ENCODE results near the gene TMEM120A.
"Not testable (repeated sequence)": the region's sequence is repeated elsewhere in the genome, so short reads cannot be mapped to it uniquely, and the experiment has no call there.

TMEM120A gene

DNA sequence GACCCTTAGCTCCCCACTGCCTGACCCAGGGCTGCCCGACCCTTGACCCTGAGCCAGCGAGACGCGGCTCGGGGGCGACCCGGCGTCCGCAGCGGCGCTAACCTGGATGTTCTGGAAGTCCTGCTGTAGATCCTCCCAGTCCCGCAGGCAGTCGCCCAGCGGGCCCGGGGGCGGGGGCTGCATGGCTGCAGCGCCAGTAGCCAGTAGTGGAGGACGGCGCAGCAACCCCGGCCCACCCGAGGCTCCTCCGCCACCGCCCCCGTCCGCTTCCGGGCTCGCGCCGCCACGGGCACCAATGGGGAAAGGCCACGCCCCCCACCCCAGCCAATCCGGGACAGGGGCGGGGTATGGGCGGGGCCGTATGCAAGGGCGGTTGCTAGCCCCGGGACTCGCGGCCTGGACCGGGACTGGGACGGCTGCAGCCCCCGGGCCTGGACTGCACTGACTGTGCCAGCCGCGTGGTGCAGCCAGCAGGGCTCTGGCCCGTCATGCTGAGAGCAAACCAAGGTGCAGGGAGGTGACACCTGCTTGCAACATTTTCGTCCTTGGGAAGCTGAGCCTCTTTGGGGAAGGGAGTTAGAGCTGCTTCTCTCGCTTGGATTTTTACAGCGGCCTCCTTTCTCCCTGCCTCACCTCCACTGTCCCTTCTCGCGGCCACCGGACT is at the start of gene TMEM120A:
TSS of gene TMEM120A (minus strand) at position 208 of the 664 bp plus-strand sequence. CDS start at position 183, 25 bp downstream.
- peak; percentile 96 for DNase-seq (ENCODE audit: low spot score)

DNA sequence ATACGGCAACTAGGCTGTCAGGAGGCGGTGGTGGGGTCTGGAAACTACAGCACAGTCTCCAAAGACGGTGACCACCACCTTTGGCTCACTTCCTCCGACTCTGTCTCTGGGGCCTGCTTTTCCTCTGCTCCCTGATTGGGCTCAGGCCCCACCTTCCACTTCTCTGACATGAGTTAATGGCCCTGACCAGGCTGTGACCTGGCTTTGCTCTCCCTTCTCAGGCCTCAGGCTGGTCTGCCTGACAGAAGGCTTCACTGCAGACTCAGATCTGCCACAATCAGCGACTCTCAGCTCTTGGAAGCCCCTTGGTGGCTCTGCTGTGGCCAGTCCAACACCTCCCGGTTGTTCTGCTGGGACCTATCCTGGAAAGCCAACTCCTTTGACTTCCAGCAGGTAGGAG is 45.7 kb upstream of the TMEM120A start:
- no peak for DNase-seq (ENCODE audit: low spot score)

GRCh38 chr7:76037310-76037709 is 42.9 kb upstream of the TMEM120A start:
- DNase-seq (ENCODE audit: low spot score), result no peak

- no peak for DNase-seq (ENCODE audit: low spot score)
Observed at GRCh38 chr7:76031964-76032363, 37.6 kb upstream of the TMEM120A start.

- DNase-seq (ENCODE audit: low spot score), result not testable (repeated sequence)
Observed at GRCh38 chr7:76029682-76030081, 35.3 kb upstream of the TMEM120A start.

GRCh38 chr7:76023002-76023401 is 28.6 kb upstream of the TMEM120A start:
- no peak for DNase-seq (ENCODE audit: low spot score)

- DNase-seq (ENCODE audit: low spot score), result no peak
Observed at GRCh38 chr7:76022026-76022780, 27.8 kb upstream of the TMEM120A start.

- DNase-seq (ENCODE audit: low spot score), result peak; percentile 81
Observed at GRCh38 chr7:76020031-76020714, 25.8 kb upstream of the TMEM120A start.

GRCh38 chr7:76018520-76018919 is 24.1 kb upstream of the TMEM120A start:
- not testable (repeated sequence) for DNase-seq (ENCODE audit: low spot score)

DNA sequence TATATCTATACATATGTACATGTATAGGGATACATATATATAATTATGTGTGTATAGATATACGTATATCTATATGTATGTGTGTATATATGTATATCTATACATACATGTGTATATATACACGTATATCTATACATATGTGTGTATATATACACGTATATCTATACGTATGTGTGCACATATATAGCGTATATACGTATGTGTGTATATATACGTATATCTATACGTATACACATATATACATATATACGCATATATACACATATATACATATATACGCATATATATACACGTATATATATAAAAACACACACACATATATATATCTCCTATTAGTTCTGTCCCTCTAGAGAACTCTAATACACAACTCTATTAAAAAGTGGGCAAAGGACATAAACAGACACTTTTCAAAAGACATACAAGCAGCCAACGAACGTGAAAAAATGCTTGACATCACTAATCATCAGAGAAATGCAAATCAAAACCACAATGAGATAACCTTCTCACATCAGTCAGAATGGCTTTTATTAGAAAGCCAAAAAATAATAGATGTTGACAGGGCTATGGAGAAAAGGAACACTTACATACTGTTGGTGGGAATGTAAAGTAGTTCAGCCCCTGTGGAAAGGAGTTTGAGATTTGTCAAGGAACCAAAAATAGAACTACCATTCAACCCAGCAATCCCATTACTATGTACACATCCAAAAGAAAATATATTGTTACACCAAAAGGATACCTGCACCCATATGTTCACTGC is 22.0 kb upstream of the TMEM120A start:
- DNase-seq (ENCODE audit: low spot score), result no peak

DNA sequence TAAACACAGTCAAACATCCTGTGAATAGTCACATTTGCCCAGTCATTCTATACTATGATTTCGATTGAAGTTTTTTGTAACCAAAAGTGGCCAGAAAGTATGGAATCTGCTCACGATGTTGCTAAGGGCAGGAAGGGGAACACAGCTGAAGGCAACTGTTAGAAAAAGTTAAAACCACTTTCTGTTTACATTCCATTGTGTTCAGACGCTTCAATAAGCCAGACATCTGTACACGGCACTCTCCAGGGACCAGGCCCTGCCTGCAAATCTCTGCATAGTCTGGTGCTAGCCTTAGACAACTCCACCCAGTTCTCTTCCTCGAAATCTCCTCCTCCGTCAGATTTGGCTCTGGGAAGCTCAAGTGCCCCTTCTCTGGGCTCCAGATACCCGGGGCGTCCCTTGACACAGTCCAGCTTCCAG is 17.1 kb upstream of the TMEM120A start:
- peak; percentile 45 for DNase-seq (ENCODE audit: low spot score)

- no peak for DNase-seq (ENCODE audit: low spot score)
Observed at GRCh38 chr7:76009672-76010600, 15.5 kb upstream of the TMEM120A start.

DNA sequence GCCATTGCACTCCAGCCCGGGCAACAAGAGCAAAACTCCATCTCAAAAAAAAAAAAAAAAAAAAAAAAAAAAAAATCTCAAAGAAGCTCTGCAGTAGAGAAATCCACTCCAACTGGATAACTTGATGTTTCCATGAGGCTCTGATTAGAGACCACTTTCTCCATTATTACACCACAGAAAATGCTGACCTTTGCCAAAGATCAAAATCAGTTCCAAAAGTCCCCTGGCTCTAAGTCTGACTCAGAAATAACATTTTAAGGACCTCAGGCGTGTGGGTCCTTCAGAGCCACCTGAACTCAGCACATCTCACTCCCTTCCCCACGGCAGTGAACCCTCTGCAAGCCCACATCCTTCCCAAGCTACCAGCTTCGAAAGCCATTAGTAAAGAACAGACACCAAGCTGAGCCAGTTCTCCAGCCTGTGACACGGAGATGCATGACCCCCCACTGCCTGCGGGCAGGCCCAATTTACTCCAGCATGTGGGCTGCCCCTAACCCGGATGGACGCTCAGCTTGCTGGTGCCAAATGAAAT is 13.8 kb upstream of the TMEM120A start:
- DNase-seq (ENCODE audit: low spot score), result no peak

- not testable (repeated sequence) for DNase-seq (ENCODE audit: low spot score)
Observed at GRCh38 chr7:76005004-76005403, 10.6 kb upstream of the TMEM120A start.

DNA sequence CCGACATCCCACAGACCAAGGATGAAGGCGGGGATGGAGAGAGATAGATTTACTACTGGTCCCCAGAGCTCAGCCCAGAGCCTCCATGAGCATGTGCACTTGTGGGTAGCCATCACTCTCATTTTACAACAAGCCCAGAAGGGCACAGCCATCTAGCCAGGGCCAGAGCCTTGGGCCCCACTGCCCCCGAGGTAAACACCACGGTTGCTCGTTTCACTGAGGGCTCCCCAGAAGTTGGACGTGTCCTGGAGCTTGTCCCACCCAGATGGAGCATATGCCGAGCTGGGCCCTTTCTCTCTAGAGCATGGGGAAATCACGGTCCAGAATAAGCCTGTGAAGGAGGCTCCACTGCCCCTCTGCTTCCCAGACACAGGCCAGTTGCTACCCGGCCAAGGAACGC is 9.0 kb upstream of the TMEM120A start:
- DNase-seq (ENCODE audit: low spot score), result no peak

DNA sequence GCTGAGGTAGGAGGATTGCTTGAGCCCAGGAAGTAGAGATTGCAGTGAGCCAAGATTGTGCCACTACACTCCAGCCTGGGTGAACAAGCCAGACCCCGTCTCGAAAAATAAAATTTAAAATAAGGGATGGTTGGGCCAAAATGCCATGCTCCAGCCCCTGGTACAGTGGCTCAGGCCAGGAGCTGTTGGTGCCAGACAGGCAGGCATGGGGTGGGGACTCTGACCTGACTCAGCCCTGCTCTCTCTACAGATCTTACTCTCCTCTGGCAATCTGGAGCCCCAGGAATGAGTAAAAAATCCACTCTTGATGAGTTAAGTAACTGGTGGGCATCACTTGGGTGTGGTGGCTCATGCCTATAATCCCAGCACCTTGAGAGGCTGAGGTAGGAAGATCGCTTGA is 8.4 kb upstream of the TMEM120A start:
- no peak for DNase-seq (ENCODE audit: low spot score)

- DNase-seq (ENCODE audit: low spot score), result no peak
Observed at GRCh38 chr7:76002139-76002538, 7.7 kb upstream of the TMEM120A start.

- DNase-seq (ENCODE audit: low spot score), result no peak
Observed at GRCh38 chr7:76000566-76000965, 6.2 kb upstream of the TMEM120A start.

GRCh38 chr7:75998038-75998437 is 3.6 kb upstream of the TMEM120A start:
- no peak for DNase-seq (ENCODE audit: low spot score)

DNA sequence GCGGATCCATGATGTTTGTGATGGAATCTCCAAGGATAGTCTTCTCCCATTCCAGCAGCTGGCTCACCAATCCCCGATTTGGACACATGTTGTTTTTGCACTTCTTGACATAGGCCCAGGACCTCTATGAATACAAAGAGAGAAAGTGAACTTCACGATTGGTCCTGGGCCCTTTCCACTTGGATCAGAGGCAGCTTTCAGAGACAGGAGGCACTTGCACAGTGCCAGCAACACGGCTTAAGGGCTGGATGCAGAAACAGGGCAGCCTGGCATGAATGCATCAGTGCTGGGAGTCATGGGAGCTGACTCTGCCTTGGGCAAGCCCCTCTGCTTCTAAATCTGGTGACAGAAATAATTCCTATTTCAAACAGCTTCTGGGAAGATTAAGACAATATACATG is 2.1 kb upstream of the TMEM120A start:
- DNase-seq (ENCODE audit: low spot score), result no peak

- no peak for DNase-seq (ENCODE audit: low spot score)
Observed at GRCh38 chr7:75995996-75996395, 1.6 kb upstream of the TMEM120A start.
